Lower leg skin (tissue), 4 donors: ENCODE measurements around the gene TBC1D22A. TPM values are rescaled to one million over a fixed set of nuclear protein-coding genes. Genes with fewer than 3 reads are reported as not detected.

Experiments
- DNase-seq, 2 donors: peaks; one replicate each; pipeline ENCODE4 v3.0.0-alpha.2; 2019; ENCODE audit warnings: low spot score in 2 of 2
- H3K4me3 ChIP-seq: fragments of 200-600 bp; sonication (generic); 2 replicates; pipeline ENCODE4 v1.5.1; 2017; ENCODE audit warnings: mild to moderate bottlenecking, low read depth; ENCODE audit not compliant: poor library complexity, severe bottlenecking
- CTCF ChIP-seq, 3 donors: fragments of 450-650 bp; IDR thresholded peaks; one replicate each; pipeline ENCODE4 v1.5.1; 2016; ENCODE audit warnings: antibody characterized with exemption in 3 of 3, mild to moderate bottlenecking in 3 of 3, moderate library complexity in 2 of 3
- POLR2A ChIP-seq, 2 donors: fragments of 450-650 bp; IDR thresholded peaks; one replicate each; pipeline ENCODE4 v1.6.1; 2016 to 2017; ENCODE audit warnings: antibody characterized with exemption in 2 of 2, mild to moderate bottlenecking in 1 of 2, moderate library complexity in 1 of 2
- WGBS, 2 donors: methylation state at CpG; one replicate each; pipeline ENCODE4 v1.1.5; 2018; 5-methylcytosine and 5-hydroxymethylcytosine counted together
- intact Hi-C: fragments of 100-400 bp; cut with DNase I; formaldehyde crosslinking; loops from one replicate; pipeline ENCODE4 v1.15.0; 2023; ENCODE audit warnings: low total_unique reads
- total RNA-seq, 4 donors: library from RNA; depleted of rRNA; stranded (reverse); fragments of >200 nt; gene quantifications; one replicate each; pipeline ENCODE4 v1.1.0, GENCODE V29; 2016

TBC1D22A gene
- total RNA-seq, 4 donors from 2014 or later, result 21.8 to 32.3 (median 31.6) TPM

GRCh38 chr22:47009304-47010101 lies 247.1 kb downstream of the TBC1D22A start:
- intact Hi-C loops, result no loop called here
- TF ChIP-seq CTCF (IDR thresholded peaks at IDR 0.05), result peak in 1 of 3 donors; percentile 72
- no peak for TF ChIP-seq POLR2A (IDR thresholded peaks at IDR 0.05)
- peak in 1 of 2 donors; percentile 37 for DNase-seq
- no peak overlapping the region for H3K4me3 ChIP-seq
- WGBS, 2 donors, result 91 to 93% methylated on average over 8 of the region's 8 CpGs

GRCh38 chr22:47010211-47010610 lies 247.8 kb downstream of the TBC1D22A start:
- DNase-seq, result peak in 1 of 2 donors; percentile 69
- no peak overlapping the region for H3K4me3 ChIP-seq
- no peak for TF ChIP-seq CTCF (IDR thresholded peaks at IDR 0.05)
- no peak for TF ChIP-seq POLR2A (IDR thresholded peaks at IDR 0.05)
- 92 to 95% methylated on average over 10 of the region's 10 CpGs for WGBS, 2 donors
- intact Hi-C loops, result no loop called here

- TF ChIP-seq POLR2A (IDR thresholded peaks at IDR 0.05) (no peak), CTCF (IDR thresholded peaks at IDR 0.05) (no peak)
- WGBS, 2 donors, result 79 to 80% methylated on average over 12 of the region's 12 CpGs
- DNase-seq, result peak in 1 of 2 donors; percentile 79
- H3K4me3 ChIP-seq, result no peak overlapping the region
- intact Hi-C loops, result no loop called here
Measured at GRCh38 chr22:47011131-47011858, 248.8 kb downstream of the TBC1D22A start.

GRCh38 chr22:47011859-47012258 lies 249.4 kb downstream of the TBC1D22A start:
- WGBS, 2 donors, result 86 to 94% methylated on average over 8 of the region's 8 CpGs
- no peak for TF ChIP-seq CTCF (IDR thresholded peaks at IDR 0.05)
- TF ChIP-seq POLR2A (IDR thresholded peaks at IDR 0.05), result no peak
- peak in 1 of 2 donors; percentile 73 for DNase-seq
- intact Hi-C loops, result no loop called here
- no peak overlapping the region for H3K4me3 ChIP-seq

- no peak overlapping the region for H3K4me3 ChIP-seq
- 90 to 96% methylated on average over 18 to 20 of the region's 20 CpGs for WGBS, 2 donors
- DNase-seq, result peak in 1 of 2 donors; percentile 66
- TF ChIP-seq CTCF (IDR thresholded peaks at IDR 0.05) (no peak), POLR2A (IDR thresholded peaks at IDR 0.05) (no peak)
- intact Hi-C loops, result no loop called here
Measured at GRCh38 chr22:47012589-47013370, 250.3 kb downstream of the TBC1D22A start.
